Activated naive CD4-positive, alpha-beta T cell treated with anti-CD3 and anti-CD28 coated beads, Interleukin-2, amount 50 U/mL, for 72 hours (primary cell): Measurements from ENCODE around the gene PCDH15. TPM values are rescaled to one million over a fixed set of nuclear protein-coding genes. Genes with fewer than 3 reads are reported as not detected.

ENCODE experiments used
- ATAC-seq, 2 donors: fragments of 150-1000 bp; cut with Tn5 transposase; 2 replicates each; pipeline ENCODE4 v1.10.0; 2021; ENCODE audit warnings: mild to moderate bottlenecking in 2 of 2, moderate library complexity in 2 of 2
- DNase-seq, 2 donors: peaks; one replicate each; pipeline ENCODE4 v3.0.0; 2021 to 2022; ENCODE audit warnings: low spot score in 2 of 2
- H3K27ac Mint-ChIP-seq, 2 donors: one replicate each; pipeline ENCODE4 v1.8.0; 2022; ENCODE audit warnings: mild to moderate bottlenecking in 2 of 2, mixed read lengths in 2 of 2
- H3K36me3 Mint-ChIP-seq, 2 donors: one replicate each; pipeline ENCODE4 v1.8.0; 2022; ENCODE audit warnings: mixed read lengths in 2 of 2
- H3K9me3 Mint-ChIP-seq, 2 donors: one replicate each; pipeline ENCODE4 v1.8.0; 2022; ENCODE audit warnings: mixed read lengths in 2 of 2
- total RNA-seq, 2 donors: library from RNA; stranded (reverse); gene quantifications; one replicate each; pipeline ENCODE4 v1.2.3, GENCODE V29; 2022

Gene PCDH15
- total RNA-seq = not detected

- Mint-ChIP-seq H3K27ac (no peak within 1 kb of the TSS), H3K36me3 (no peaks in the 10 kb centered on the region), H3K9me3 (peaks cover 15 to 20% of the 10 kb centered on the region in 2 donors)
- no peak for ATAC-seq
- no peak for DNase-seq
These were observed at the start of gene PCDH15 for GRCh38 chr10:54800741-54801421. Gene PCDH15 (minus strand): TSS chr10:54801231. CDS start chr10:54664262, 136,969 bp downstream.

- DNase-seq = no peak
- no peak for ATAC-seq
- H3K27ac Mint-ChIP-seq = no peak overlapping the region
- peaks cover 8 to 21% of the 10 kb centered on the region in 2 donors for H3K9me3 Mint-ChIP-seq
- H3K36me3 Mint-ChIP-seq = no peaks in the 10 kb centered on the region
These were observed 42.9 kb upstream of the PCDH15 start for GRCh38 chr10:54843932-54844331.

- H3K27ac Mint-ChIP-seq = no peak overlapping the region
- no peaks in the 10 kb centered on the region for H3K36me3 Mint-ChIP-seq
- peaks cover 15 to 21% of the 10 kb centered on the region in 2 donors for H3K9me3 Mint-ChIP-seq
- DNase-seq = no peak
- ATAC-seq = no peak
These were observed 42.1 kb upstream of the PCDH15 start for GRCh38 chr10:54843085-54843646.

GRCh38 chr10:54837479-54837878 is 36.4 kb upstream of the PCDH15 start:
- H3K27ac Mint-ChIP-seq = no peak overlapping the region
- H3K36me3 Mint-ChIP-seq = no peaks in the 10 kb centered on the region
- no peak for ATAC-seq

GRCh38 chr10:54833029-54833428 is 32.0 kb upstream of the PCDH15 start:
- H3K36me3 Mint-ChIP-seq = no peaks in the 10 kb centered on the region
- DNase-seq (no peak), ATAC-seq (no peak)
- H3K27ac Mint-ChIP-seq = no peak overlapping the region
- H3K9me3 Mint-ChIP-seq = peaks cover 11 to 13% of the 10 kb centered on the region in 2 donors

More at GRCh38 chr10:54837479-54837878, 36.4 kb upstream of the PCDH15 start:
- no peak for DNase-seq
- peaks cover 24 to 26% of the 10 kb centered on the region in 2 donors for H3K9me3 Mint-ChIP-seq

GRCh38 chr10:54826994-54827560 is 26.0 kb upstream of the PCDH15 start:
- no peak for DNase-seq
- no peak overlapping the region for H3K27ac Mint-ChIP-seq
- no peak for ATAC-seq
- H3K9me3 Mint-ChIP-seq = peaks cover 4 to 10% of the 10 kb centered on the region in 2 donors
- no peaks in the 10 kb centered on the region for H3K36me3 Mint-ChIP-seq

- H3K9me3 Mint-ChIP-seq = peaks cover 12 to 21% of the 10 kb centered on the region in 2 donors
- DNase-seq (no peak), ATAC-seq (no peak)
- no peak overlapping the region for H3K27ac Mint-ChIP-seq
- H3K36me3 Mint-ChIP-seq = peaks cover 0 to 6% of the 10 kb centered on the region in 2 donors
These were observed 14.6 kb upstream of the PCDH15 start for GRCh38 chr10:54815583-54815982.

- Mint-ChIP-seq H3K36me3 (peaks cover 0 to 5% of the 10 kb centered on the region in 2 donors), H3K27ac (no peak overlapping the region), H3K9me3 (peaks cover 8% of the 10 kb centered on the region in 2 donors)
- no peak for DNase-seq
- no peak for ATAC-seq
These were observed 7.3 kb upstream of the PCDH15 start for GRCh38 chr10:54808186-54808935.

- H3K9me3 Mint-ChIP-seq = peaks cover 16 to 21% of the 10 kb centered on the region in 2 donors
- no peak for DNase-seq
These were observed 1.5 kb downstream of the PCDH15 start for GRCh38 chr10:54799506-54799905.

GRCh38 chr10:54797636-54798321 is 3.3 kb downstream of the PCDH15 start:
- ATAC-seq = no peak
- Mint-ChIP-seq H3K27ac (no peak overlapping the region), H3K36me3 (no peaks in the 10 kb centered on the region), H3K9me3 (peaks cover 9 to 14% of the 10 kb centered on the region in 2 donors)
- DNase-seq = no peak

More at GRCh38 chr10:54799506-54799905, 1.5 kb downstream of the PCDH15 start:
- Mint-ChIP-seq H3K27ac (no peak overlapping the region), H3K36me3 (no peaks in the 10 kb centered on the region)
- no peak for ATAC-seq

- no peaks in the 10 kb centered on the region for H3K36me3 Mint-ChIP-seq
- ATAC-seq (no peak), DNase-seq (no peak)
- no peak overlapping the region for H3K27ac Mint-ChIP-seq
- H3K9me3 Mint-ChIP-seq = peaks cover 8 to 13% of the 10 kb centered on the region in 2 donors
These were observed 4.2 kb downstream of the PCDH15 start for GRCh38 chr10:54796881-54797280.

- no peak for ATAC-seq
- no peaks in the 10 kb centered on the region for H3K36me3 Mint-ChIP-seq
- peaks cover 8 to 15% of the 10 kb centered on the region in 2 donors for H3K9me3 Mint-ChIP-seq
- no peak overlapping the region for H3K27ac Mint-ChIP-seq
- DNase-seq = no peak
These were observed 24.4 kb downstream of the PCDH15 start for GRCh38 chr10:54776622-54777021.

GRCh38 chr10:54772468-54773122 is 28.4 kb downstream of the PCDH15 start:
- Mint-ChIP-seq H3K9me3 (peaks cover 9 to 25% of the 10 kb centered on the region in 2 donors), H3K36me3 (no peaks in the 10 kb centered on the region), H3K27ac (no peak overlapping the region)
- no peak for DNase-seq
- ATAC-seq = no peak

- no peak for ATAC-seq
- Mint-ChIP-seq H3K27ac (no peak overlapping the region), H3K9me3 (peaks cover 10 to 15% of the 10 kb centered on the region in 2 donors), H3K36me3 (no peaks in the 10 kb centered on the region)
- no peak for DNase-seq
These were observed 32.0 kb downstream of the PCDH15 start for GRCh38 chr10:54769051-54769450.

GRCh38 chr10:54758791-54759190 is 42.2 kb downstream of the PCDH15 start:
- ATAC-seq = no peak
- no peak for DNase-seq
- Mint-ChIP-seq H3K27ac (no peak overlapping the region), H3K36me3 (no peaks in the 10 kb centered on the region), H3K9me3 (peaks cover 0 to 9% of the 10 kb centered on the region in 2 donors)

- Mint-ChIP-seq H3K36me3 (no peaks in the 10 kb centered on the region), H3K27ac (no peak overlapping the region), H3K9me3 (peaks cover 9% of the 10 kb centered on the region in 2 donors)
- ATAC-seq (no peak), DNase-seq (no peak)
These were observed 51.4 kb downstream of the PCDH15 start for GRCh38 chr10:54749623-54750022.
